PC-9 (cell line): ENCODE data around the gene CCM2L.

Experiments used
- EZH2 ChIP-seq: fragments of 200-600 bp; sonication (generic); IDR thresholded peaks from 2 replicates; pipeline ENCODE4 v1.8.0; 2017; ENCODE audit warnings: antibody characterized with exemption, low read depth
- TF ChIP-seq, protein P1 (sequence below): fragments of 200-600 bp; sonication (generic); conservative IDR thresholded peaks from 2 replicates; pipeline ENCODE4 v1.6.1; 2017; ENCODE audit warnings: mixed run types, antibody characterized with exemption, mild to moderate bottlenecking, moderate library complexity

DNA sequence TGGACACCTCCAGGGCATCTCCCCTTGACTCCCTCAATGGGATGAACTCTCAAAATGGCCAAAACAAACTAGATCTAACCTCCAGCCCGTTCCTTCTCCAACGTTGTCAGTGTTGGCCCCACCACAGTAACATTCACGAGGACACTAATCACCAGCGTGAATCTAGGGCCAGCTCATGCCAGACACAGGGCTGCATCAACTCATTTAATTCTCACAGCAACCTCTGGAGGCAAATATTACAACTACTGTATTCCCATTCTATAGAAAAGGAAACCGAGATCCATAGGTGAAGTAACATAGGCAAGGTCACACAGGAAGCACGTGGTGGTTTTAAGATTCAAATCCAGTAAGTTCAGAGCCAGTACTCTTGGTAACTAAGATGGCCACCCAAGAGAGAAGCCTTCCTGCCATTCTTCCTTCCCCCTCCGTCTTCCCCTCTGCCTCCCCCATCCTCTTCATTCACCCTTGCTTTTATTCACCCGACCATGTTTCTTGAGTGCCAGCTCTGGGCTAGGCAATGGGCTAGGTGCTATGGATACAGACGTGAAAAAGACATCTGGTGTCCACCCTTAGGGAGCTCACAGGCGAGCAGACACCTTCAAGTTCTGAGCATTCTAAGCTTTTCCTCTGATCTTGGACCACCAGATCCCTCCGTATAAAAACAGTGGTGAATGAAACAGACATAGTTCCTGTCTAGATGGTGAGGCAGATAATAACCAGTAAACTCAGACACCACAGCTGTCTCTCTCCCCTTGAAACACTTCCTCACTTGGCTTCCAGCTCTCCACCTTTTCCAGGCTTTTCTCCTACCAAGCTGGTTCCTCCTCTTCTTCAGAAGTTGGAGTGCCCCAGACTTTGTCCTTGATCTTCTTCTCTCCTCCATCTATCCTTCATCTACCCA lies 9.6 kb downstream of the CCM2L start:
- TF ChIP-seq, protein P1, sequence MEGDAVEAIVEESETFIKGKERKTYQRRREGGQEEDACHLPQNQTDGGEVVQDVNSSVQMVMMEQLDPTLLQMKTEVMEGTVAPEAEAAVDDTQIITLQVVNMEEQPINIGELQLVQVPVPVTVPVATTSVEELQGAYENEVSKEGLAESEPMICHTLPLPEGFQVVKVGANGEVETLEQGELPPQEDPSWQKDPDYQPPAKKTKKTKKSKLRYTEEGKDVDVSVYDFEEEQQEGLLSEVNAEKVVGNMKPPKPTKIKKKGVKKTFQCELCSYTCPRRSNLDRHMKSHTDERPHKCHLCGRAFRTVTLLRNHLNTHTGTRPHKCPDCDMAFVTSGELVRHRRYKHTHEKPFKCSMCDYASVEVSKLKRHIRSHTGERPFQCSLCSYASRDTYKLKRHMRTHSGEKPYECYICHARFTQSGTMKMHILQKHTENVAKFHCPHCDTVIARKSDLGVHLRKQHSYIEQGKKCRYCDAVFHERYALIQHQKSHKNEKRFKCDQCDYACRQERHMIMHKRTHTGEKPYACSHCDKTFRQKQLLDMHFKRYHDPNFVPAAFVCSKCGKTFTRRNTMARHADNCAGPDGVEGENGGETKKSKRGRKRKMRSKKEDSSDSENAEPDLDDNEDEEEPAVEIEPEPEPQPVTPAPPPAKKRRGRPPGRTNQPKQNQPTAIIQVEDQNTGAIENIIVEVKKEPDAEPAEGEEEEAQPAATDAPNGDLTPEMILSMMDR: no peak
- no peak for TF ChIP-seq EZH2
